GM18520 (cell line): ENCODE data around the gene GAST.

ENCODE experiments used
- ATAC-seq: cut with Tn5 transposase; IDR thresholded peaks from one replicate; pipeline ENCODE4 v1.9.1; 2021; ENCODE audit not compliant: unreplicated experiment

GAST gene

GRCh38 chr17:41707803-41708669, 4.1 kb upstream of the GAST start:
- no peak for ATAC-seq

- ATAC-seq: no peak
These were observed 1.6 kb upstream of the GAST start for GRCh38 chr17:41710472-41711090.

GRCh38 chr17:41717408-41718286, 5.5 kb downstream of the GAST start:
- no peak for ATAC-seq

- ATAC-seq: no peak
These were observed 6.1 kb downstream of the GAST start for GRCh38 chr17:41718287-41718645.

- no peak for ATAC-seq
These were observed 10.1 kb downstream of the GAST start for GRCh38 chr17:41722231-41722630.

- no peak for ATAC-seq
These were observed 11.8 kb downstream of the GAST start for GRCh38 chr17:41723801-41724475.

- ATAC-seq: no peak
These were observed 12.4 kb downstream of the GAST start for GRCh38 chr17:41724476-41725050.

GRCh38 chr17:41725134-41725533, 13.0 kb downstream of the GAST start:
- ATAC-seq: no peak

GRCh38 chr17:41728056-41728455, 15.9 kb downstream of the GAST start:
- ATAC-seq: no peak

GRCh38 chr17:41730479-41730878, 18.3 kb downstream of the GAST start:
- no peak for ATAC-seq

GRCh38 chr17:41731836-41732235, 19.7 kb downstream of the GAST start:
- no peak for ATAC-seq

- no peak for ATAC-seq
These were observed 21.4 kb downstream of the GAST start for GRCh38 chr17:41733348-41734138.

- ATAC-seq: no peak
These were observed 22.2 kb downstream of the GAST start, which contains the start of gene HAP1 for GRCh38 chr17:41734139-41734948. HAP1 (minus strand) TSS chr17:41734643; CDS start chr17:41734634, 9 bp downstream.

GRCh38 chr17:41734949-41735313, 22.8 kb downstream of the GAST start:
- ATAC-seq: no peak

- no peak for ATAC-seq
These were observed 23.6 kb downstream of the GAST start for GRCh38 chr17:41735744-41736143.

- ATAC-seq: no peak
These were observed 25.0 kb downstream of the GAST start for GRCh38 chr17:41736983-41737679.

- no peak for ATAC-seq
These were observed 25.5 kb downstream of the GAST start for GRCh38 chr17:41737680-41738023.

GRCh38 chr17:41738077-41738800, 26.1 kb downstream of the GAST start:
- ATAC-seq: no peak
